ENCODE measurements around the gene XPNPEP3.
"Not testable (repeated sequence)": the region's sequence is repeated elsewhere in the genome, so short reads cannot be mapped to it uniquely, and the experiment has no call there.

XPNPEP3 gene

DNA sequence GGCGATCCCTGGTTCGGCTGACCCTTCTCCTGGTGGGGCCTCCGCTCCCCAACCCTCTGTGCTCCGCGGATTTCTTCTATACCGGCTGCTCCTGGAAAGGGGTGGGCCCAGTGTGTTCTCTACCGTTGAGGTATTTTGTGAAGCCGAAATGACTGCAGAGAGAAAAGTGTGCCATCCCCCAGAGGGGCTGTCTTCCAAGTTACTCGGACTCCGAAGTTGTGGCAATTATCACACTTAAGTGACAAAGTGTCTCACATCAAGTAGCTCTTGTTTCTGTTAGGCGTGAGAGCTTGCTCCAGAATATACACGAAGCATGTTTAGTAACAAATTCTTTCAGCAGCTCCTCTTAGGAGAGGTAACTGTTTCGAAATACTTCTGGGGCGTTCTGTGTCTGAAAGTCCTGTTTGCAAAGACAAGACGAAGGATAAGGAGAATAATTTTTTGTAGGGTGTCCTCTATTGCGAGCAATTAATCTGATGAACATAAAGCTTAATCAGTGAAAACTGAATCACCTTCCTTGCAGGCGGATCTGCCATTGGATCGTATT is 434 bp downstream of the XPNPEP3 start:
- DNase-seq = peak; percentile 3 to 20 (median 4)

- DNase-seq = no peak
Observed at GRCh38 chr22:40862013-40862412, 5.1 kb downstream of the XPNPEP3 start, which contains the start of gene DNAJB7. TSS of gene DNAJB7 (minus strand) at chr22:40862113. CDS start at chr22:40861994, 119 bp downstream.

- peak in 2 of 3 donors; percentile 8 to 10 for DNase-seq
Observed at GRCh38 chr22:40862537-40862936, 5.6 kb downstream of the XPNPEP3 start.

- no peak for DNase-seq
Observed at GRCh38 chr22:40867109-40867508, 10.2 kb downstream of the XPNPEP3 start.

DNA sequence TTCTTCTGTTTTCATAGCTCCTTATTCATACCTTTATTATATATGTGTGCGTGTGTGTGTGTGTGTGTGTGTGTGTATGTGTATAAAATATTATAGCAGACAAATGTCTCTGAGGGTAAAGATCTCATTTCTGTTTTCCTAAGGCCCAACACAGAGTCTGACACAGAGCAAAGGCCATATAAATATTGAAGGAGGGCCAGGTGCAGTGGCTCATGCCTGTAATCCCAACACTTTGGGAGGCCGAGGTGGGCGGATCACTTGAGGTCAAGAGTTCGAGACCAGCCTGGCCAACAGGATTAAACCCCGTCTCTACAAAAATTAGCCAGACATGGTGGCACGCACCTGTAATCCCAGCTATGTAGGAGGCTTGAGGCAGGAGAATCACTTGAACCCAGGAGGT is 11.4 kb downstream of the XPNPEP3 start:
- DNase-seq = not testable (repeated sequence)

DNA sequence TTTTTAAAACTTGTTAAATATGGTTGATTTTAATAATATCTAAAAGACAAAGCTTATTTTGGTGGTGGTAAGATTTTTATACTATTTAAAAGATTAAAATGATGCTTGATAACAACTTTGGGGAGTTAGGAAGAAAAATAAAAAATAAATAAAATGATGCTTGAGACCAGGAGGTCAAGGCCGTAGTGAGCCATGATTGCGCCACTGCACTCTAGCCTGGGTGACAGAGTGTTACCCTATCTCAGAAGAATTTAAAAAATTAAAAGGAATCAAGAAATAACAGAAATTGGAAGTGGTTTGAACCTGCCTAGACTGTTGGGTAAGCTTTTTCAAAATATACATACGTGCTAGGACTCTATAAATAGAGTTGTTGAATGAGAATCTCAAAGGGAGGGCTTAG is 17.1 kb downstream of the XPNPEP3 start:
- DNase-seq = no peak

DNA sequence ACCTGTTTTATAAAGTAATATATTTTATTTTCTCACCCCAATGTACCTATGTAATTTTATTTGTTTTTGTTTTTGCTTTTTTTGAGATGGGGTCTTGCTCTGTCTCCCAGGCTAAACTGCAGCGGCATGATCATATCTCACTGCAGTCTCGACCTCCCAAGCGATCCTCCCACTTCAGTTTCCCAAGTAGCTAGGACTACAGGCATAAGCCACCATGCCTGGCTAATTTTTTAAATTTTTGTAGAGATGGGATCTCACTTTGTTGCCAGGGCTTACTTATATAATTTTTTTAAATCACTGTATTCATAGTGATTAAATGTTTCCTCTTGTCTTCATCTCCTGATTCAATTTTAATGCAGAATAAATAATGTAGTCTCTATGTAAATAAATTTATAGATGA is 18.2 kb downstream of the XPNPEP3 start:
- DNase-seq = no peak

- DNase-seq = no peak
Observed at GRCh38 chr22:40876907-40877306, 20.0 kb downstream of the XPNPEP3 start.

GRCh38 chr22:40877488-40877887 is 20.5 kb downstream of the XPNPEP3 start:
- DNase-seq = no peak

- peak in 2 of 3 donors; percentile 28 to 31 for DNase-seq
Observed at GRCh38 chr22:40878922-40879321, 22.0 kb downstream of the XPNPEP3 start.

GRCh38 chr22:40889116-40889515 is 32.2 kb downstream of the XPNPEP3 start:
- no peak for DNase-seq

- DNase-seq = no peak
Observed at GRCh38 chr22:40890881-40891280, 33.9 kb downstream of the XPNPEP3 start.

- DNase-seq = no peak
Observed at GRCh38 chr22:40894417-40894816, 37.5 kb downstream of the XPNPEP3 start.

GRCh38 chr22:40898850-40899357 is 42.0 kb downstream of the XPNPEP3 start:
- peak; percentile 60 to 80 (median 73) for DNase-seq

DNA sequence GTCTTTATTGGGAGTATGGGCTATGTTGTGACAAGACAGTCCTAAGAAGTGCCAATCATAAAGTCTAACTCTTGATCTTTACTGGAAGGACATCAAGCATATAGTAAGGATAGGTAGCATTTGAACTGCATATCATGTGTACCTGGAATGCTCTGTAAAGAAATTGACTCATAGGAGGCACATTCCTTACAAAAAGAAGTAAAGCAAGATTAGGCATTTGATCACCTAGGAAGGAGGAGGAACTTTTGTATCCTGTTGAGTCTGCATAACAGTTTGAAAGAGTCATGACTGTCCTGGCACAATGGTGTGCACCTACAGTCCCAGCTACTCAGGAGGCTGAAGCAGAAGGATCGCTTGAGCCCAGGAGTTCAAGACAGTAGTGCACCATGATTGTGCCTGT is 47.2 kb downstream of the XPNPEP3 start:
- DNase-seq = no peak

GRCh38 chr22:40908895-40909294 is 51.9 kb downstream of the XPNPEP3 start:
- no peak for DNase-seq

DNA sequence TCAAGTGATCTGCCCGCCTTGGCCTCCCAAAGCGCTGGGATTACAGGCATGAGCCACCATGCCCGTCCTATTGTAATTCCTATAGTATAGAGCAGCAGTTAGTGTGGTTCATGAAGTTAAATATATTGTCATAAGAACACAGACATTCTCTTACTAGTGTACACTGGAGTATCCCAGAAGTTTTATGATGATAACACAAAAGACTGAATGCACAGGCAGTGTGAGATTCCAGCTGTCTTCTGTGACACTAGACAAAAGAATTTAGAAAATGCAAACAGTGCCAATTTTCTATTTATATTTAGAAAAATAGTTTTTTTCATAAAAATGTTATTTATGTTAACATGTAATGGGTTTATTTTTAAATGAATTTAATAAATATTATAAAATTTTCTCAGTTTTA is 54.8 kb downstream of the XPNPEP3 start:
- no peak for DNase-seq

DNA sequence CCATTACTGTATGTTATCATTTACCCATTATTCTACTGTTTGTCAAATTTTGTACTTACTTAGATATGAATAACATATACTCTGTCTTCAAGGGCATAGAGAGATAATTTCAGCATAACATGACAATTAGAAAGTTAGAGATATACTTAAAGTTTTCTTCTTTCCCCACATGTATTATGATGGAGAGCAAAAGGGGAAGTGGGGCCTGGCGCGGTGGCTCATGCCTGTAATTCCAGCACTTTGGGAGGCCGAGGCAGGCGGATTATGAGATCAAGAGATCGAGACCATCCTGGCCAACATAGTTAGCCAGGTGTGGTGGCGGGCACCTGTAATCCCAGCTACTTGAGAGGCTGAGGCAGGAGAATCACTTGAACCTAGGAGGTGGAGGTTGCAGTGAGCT is 56.0 kb downstream of the XPNPEP3 start:
- not testable (repeated sequence) for DNase-seq

DNA sequence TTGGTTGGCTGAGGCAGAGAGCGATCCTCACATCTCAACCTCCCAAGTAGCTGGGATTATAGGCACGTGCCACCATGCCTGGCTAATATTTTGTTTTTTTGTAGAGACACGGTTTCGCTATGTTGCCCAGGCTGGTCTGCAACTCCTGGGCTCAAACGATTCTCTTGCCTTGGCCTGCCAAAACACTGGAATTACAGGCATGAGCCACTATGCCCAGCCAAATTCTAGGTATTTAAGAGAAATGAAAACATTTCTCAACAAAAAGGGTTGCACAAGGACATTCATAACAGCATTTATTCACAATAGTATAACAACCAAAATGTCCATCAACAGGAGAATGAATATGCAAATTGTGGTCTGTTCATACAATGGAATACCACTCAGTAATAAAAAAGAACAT is 62.5 kb downstream of the XPNPEP3 start:
- no peak for DNase-seq

DNA sequence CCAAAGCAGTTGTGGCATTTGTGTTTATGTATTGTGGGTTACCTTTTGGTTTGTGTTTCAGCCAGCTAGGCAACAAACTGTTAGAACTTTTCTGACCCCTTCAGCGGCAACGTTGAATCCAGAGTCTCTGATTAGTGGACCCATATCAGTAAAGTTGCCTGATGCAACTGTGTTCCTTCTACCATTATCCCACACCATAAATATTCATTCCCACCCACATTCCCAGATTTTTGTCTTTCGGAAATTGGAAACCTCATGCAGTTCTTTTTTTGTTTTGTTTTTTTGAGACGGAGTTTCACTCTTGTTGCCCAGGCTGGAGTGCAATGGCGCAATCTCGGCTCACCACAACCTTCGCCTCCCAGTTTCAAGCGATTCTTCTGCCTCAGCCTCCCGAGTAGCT is 63.6 kb downstream of the XPNPEP3 start:
- DNase-seq = no peak

DNA sequence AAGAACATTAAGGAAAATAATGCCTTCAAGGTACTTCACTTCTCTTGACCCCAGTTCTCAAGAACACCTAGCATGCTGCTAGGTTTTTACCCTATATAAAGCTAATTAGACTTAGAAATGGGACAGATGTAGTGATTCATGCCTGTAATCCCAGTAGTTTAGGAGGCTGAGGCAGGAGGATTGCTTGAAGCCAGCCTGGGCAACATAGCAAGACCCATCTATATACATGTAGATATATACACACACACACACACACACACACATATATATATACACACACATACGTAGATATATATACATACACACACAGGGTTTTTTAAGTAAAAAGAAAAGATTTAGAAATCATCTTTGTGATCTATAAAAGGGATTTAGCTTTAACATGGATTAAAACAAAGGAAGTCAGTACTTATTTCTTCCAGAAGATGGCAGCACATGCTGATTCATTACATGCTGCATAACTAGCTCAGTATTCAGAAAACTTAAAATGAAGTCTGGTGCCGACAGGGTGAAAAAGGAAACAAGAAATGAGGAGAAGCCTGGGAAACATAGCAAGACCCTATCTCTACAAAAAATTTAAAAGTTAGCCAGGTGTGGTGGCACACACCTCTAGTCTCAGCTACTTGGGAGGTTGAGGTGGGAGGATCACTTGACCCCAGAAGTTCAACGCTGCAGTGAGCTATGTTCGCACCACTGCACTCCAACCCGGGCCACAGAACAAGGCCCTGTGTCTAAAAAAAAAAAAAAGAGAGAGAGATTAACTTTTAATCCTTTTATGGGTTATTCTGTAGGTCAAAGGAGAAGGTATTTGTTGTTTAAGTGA is 65.7 kb downstream of the XPNPEP3 start:
- peak; percentile 70 to 89 (median 83) for DNase-seq

DNA sequence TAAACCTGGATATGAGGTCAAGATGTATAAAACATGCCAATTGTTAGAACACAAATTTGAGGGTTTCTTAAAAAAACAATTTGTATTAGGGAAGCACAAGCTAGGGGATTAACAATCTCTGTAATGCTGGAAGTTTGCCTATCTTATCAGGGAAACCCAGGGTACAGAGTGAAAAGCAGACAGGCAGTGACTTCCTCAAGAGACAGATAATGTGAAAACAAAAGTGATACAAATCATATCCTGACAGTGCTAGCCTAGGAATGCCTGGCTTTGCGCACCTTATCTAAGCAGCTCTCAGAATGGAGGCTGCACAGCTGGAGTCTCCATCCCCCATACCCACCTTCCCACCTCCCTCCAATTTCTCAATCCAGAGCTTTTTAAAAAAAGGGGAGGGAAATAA is 71.7 kb downstream of the XPNPEP3 start:
- no peak for DNase-seq

- DNase-seq = no peak
Observed at GRCh38 chr22:40932396-40932795, 75.4 kb downstream of the XPNPEP3 start.

DNA sequence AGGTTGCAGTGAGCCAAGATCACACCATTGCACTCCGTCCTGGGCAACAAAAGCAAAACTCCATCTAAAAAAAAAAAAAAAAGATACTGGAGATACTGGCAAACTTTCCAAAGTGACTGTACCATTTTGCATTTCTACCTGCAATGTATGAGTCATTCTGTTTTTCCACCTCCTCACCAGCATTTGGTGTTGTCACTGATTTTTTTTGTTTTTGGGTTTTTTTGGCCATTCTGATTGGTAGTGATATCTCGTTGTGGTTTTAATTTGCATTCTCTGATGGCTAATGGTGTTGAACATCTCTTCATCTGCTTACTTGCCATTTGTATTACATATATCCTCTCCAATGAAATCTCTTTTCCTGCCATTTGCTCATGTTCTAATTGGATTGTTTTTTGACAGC is 82.3 kb downstream of the XPNPEP3 start:
- DNase-seq = no peak

All from suppressor macrophage treated with lipopolysaccharide for 1 hour (primary cell).